ENCODE data around the gene FAM181A. TPM values are rescaled to one million over a fixed set of nuclear protein-coding genes. Genes with fewer than 3 reads are reported as not detected.

FAM181A gene
- total RNA-seq, 1 donor from 2014 or later: not detected

DNA sequence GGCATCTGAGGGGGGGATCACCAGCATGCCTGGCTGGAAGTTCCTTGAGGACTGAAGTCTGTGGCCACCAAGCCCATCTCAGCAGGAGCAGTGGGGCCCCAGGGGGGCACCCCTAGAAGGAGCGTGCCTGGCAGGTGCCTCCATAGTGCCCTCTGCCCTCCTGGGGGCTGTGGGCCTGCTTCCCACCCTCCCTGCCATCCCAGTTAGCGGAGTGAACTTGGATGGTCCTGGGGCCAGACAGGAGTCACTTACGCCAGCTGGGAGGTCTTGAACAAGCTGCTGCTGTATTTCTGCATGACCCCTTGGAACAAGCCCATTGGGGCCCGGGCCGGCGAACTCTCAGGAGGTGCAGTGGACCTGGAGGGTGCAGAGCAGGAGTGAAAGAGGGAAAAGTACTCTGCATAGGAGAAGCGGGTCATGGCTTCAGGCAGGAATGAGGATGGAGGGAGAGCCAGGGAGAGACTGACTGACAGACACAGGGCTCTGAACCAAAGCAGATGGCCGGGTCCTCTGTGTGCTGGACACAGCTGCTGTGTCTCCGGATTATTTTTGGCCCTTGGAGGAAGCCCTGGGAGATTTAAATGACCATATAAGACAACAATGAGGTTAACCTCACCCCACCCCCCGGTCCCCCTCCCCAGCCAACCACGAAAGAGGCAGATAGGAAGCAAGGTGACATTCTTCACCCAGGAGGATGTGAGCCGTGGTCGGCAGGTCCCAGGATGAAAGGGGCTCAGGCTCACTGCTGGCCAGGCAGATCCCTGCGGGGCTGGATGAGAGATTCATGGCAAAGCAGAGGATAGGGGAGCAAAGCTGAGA is 29.6 kb downstream of the FAM181A start:
- H3K27me3 ChIP-seq: no peaks in the 10 kb centered on the region
- no peak for TF ChIP-seq EZH2phosphoT487 (IDR thresholded peaks at IDR 0.05)
- no peak for TF ChIP-seq EZH2 (IDR thresholded peaks at IDR 0.05)
- TF ChIP-seq, protein P1, sequence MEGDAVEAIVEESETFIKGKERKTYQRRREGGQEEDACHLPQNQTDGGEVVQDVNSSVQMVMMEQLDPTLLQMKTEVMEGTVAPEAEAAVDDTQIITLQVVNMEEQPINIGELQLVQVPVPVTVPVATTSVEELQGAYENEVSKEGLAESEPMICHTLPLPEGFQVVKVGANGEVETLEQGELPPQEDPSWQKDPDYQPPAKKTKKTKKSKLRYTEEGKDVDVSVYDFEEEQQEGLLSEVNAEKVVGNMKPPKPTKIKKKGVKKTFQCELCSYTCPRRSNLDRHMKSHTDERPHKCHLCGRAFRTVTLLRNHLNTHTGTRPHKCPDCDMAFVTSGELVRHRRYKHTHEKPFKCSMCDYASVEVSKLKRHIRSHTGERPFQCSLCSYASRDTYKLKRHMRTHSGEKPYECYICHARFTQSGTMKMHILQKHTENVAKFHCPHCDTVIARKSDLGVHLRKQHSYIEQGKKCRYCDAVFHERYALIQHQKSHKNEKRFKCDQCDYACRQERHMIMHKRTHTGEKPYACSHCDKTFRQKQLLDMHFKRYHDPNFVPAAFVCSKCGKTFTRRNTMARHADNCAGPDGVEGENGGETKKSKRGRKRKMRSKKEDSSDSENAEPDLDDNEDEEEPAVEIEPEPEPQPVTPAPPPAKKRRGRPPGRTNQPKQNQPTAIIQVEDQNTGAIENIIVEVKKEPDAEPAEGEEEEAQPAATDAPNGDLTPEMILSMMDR (IDR thresholded peaks at IDR 0.05): no peak
- H3K4me1 Mint-ChIP-seq: peaks cover 47% of the 10 kb centered on the region
- no peaks in the 10 kb centered on the region for H3K79me2 ChIP-seq (ENCODE audit: low read depth)
- H4K20me1 ChIP-seq (ENCODE audit: low read depth): no peaks in the 10 kb centered on the region
- no peak overlapping the region for H3K9ac ChIP-seq
- H3K27me3 Mint-ChIP-seq (ENCODE audit: insufficient read depth, low read depth): peaks cover 7% of the 10 kb centered on the region
- H3K9me3 Mint-ChIP-seq: no peaks in the 10 kb centered on the region
- no peaks in the 10 kb centered on the region for H3K36me3 Mint-ChIP-seq
- no peaks in the 10 kb centered on the region for H3K9me3 ChIP-seq (ENCODE audit: low read depth)
- no peaks in the 10 kb centered on the region for H3K36me3 ChIP-seq
- no peak overlapping the region for H3K4me2 ChIP-seq
- H3K4me1 ChIP-seq: peaks cover 6% of the 10 kb centered on the region
- no peak for DNase-seq (ENCODE audit: low spot score)
- H3K27ac ChIP-seq: no peak overlapping the region
- no peak overlapping the region for H2AFZ ChIP-seq (replicated peaks)
- no peak overlapping the region for H3K4me3 ChIP-seq
- H3K4me3 Mint-ChIP-seq: no peak overlapping the region
- no peaks in the 10 kb centered on the region for H3F3A ChIP-seq (ENCODE audit: low read depth)
- peak overlapping the region; percentile 62 for H3K27ac Mint-ChIP-seq

DNA sequence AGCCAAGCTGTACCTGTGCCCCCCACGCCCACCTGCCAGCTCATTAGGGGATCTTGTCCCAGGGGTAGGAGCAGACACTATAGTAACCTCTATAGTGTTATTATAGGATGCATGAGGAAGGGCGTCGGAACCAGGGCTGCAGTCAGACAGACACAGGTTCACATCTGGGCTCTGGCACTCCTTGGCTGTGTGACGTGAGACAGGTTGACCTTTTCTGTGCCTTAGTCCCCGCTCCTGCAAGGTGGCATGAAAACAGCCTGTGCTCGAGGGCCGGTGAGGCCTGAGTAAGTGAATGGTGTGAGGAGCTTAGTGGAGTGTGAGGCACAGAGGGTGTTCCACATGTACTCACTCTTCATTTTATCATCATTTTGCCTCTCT is 30.2 kb downstream of the FAM181A start:
- DNase-seq (ENCODE audit: low spot score): no peak
- Mint-ChIP-seq H3K9me3 (no peaks in the 10 kb centered on the region), H3K4me1 (peaks cover 47% of the 10 kb centered on the region), H3K27me3 (ENCODE audit: insufficient read depth, low read depth) (peaks cover 7% of the 10 kb centered on the region), H3K4me3 (no peak overlapping the region), H3K36me3 (no peaks in the 10 kb centered on the region), H3K27ac (no peak overlapping the region)
- no peak overlapping the region for H3K4me2 ChIP-seq
- H3K4me3 ChIP-seq: no peak overlapping the region
- no peak overlapping the region for H2AFZ ChIP-seq (replicated peaks)
- H3K27ac ChIP-seq: no peak overlapping the region
- H3F3A ChIP-seq (ENCODE audit: low read depth): no peaks in the 10 kb centered on the region
- peaks cover 6% of the 10 kb centered on the region for H3K4me1 ChIP-seq
- H3K36me3 ChIP-seq: no peaks in the 10 kb centered on the region
- H3K79me2 ChIP-seq (ENCODE audit: low read depth): no peaks in the 10 kb centered on the region
- H4K20me1 ChIP-seq (ENCODE audit: low read depth): no peaks in the 10 kb centered on the region
- H3K9me3 ChIP-seq (ENCODE audit: low read depth): no peaks in the 10 kb centered on the region
- H3K9ac ChIP-seq: no peak overlapping the region
- no peaks in the 10 kb centered on the region for H3K27me3 ChIP-seq
- TF ChIP-seq, protein P1 (IDR thresholded peaks at IDR 0.05): no peak
- TF ChIP-seq EZH2phosphoT487 (IDR thresholded peaks at IDR 0.05) (no peak), EZH2 (IDR thresholded peaks at IDR 0.05) (no peak)

DNA sequence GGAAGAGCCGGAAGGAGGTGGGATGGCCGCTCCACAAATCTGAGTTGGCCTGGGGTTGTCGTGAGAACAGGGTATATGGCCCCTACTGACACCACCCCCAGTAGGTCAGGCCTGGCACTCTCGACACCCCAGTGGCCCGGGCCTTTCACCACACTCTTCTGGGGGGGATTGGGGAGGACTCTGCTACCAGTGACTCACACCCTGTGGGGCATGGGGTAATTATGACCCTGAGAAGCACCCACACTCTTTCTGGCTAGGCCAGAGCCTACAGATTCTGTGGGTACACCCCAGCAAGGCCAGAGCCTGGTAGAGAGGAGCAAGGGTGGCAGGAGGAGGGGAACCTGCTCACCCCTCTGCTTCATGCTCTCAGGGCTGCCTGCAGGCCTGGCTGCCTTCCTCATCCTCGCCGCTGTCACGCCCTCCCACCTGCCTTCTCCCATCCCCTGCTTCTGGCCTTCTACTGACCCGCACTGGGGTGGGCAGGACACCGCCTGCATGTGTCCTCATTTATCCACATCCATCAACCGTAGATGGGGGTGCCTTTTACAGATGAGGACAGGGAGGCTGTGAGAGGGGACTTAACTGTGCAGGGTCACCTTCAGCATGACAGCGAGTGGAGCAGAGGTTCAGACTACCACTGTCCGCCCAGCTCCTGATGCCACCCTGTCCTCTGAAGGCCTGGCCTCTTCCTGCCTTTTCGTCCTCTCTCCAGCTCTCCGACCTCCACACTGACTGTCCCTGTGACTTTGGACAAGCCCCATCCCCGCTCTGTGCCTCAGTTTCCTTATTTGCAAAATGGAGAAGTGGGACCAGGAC is 30.8 kb downstream of the FAM181A start:
- no peaks in the 10 kb centered on the region for H4K20me1 ChIP-seq (ENCODE audit: low read depth)
- no peaks in the 10 kb centered on the region for H3K9me3 ChIP-seq (ENCODE audit: low read depth)
- H2AFZ ChIP-seq (replicated peaks): no peak overlapping the region
- H3K27ac ChIP-seq: no peak overlapping the region
- Mint-ChIP-seq H3K4me3 (no peak overlapping the region), H3K36me3 (no peaks in the 10 kb centered on the region), H3K27ac (no peak overlapping the region), H3K27me3 (ENCODE audit: insufficient read depth, low read depth) (peaks cover 7% of the 10 kb centered on the region), H3K9me3 (no peaks in the 10 kb centered on the region), H3K4me1 (peaks cover 47% of the 10 kb centered on the region)
- no peak overlapping the region for H3K4me2 ChIP-seq
- peaks cover 5% of the 10 kb centered on the region for H3K4me1 ChIP-seq
- no peaks in the 10 kb centered on the region for H3K79me2 ChIP-seq (ENCODE audit: low read depth)
- no peaks in the 10 kb centered on the region for H3K27me3 ChIP-seq
- no peak for DNase-seq (ENCODE audit: low spot score)
- no peaks in the 10 kb centered on the region for H3F3A ChIP-seq (ENCODE audit: low read depth)
- no peak overlapping the region for H3K9ac ChIP-seq
- no peak overlapping the region for H3K4me3 ChIP-seq
- no peaks in the 10 kb centered on the region for H3K36me3 ChIP-seq
- no peak for TF ChIP-seq EZH2 (IDR thresholded peaks at IDR 0.05)
- TF ChIP-seq, protein P1 (IDR thresholded peaks at IDR 0.05): no peak
- no peak for TF ChIP-seq EZH2phosphoT487 (IDR thresholded peaks at IDR 0.05)
